KOPT-K1 (cell line): ENCODE results near the gene MDM2.
A peak's percentile ranks its signal among the peaks of the same experiment; 100 is the strongest.

Source experiments
- H3K27ac ChIP-seq: fragments of 200-600 bp; sonication (generic); 2 replicates; pipeline ENCODE4 v1.5.1; 2016; ENCODE audit warnings: antibody characterized with exemption, mild to moderate bottlenecking, low read depth, low read length; ENCODE audit not compliant: poor library complexity, severe bottlenecking
- H3K36me3 ChIP-seq: fragments of 200-600 bp; sonication (generic); 2 replicates; pipeline ENCODE4 v1.5.1; 2017; ENCODE audit warnings: antibody characterized with exemption, mild to moderate bottlenecking, low read length, moderate library complexity; ENCODE audit not compliant: insufficient read depth
- H3K9me3 ChIP-seq: fragments of 200-600 bp; sonication (generic); 2 replicates; pipeline ENCODE4 v1.5.1; 2017; ENCODE audit warnings: antibody characterized with exemption, low read length, mild to moderate bottlenecking; ENCODE audit not compliant: insufficient read depth, poor library complexity, severe bottlenecking

Gene MDM2

GRCh38 chr12:68807576-68808387, at the start of gene MDM2:
Gene MDM2 (plus strand): TSS chr12:68808177. CDS start chr12:68808478, 301 bp downstream.
- Histone ChIP-seq H3K36me3 (peaks cover 31% of the 10 kb centered on the region), H3K27ac (peak within 1 kb of the TSS; percentile 98), H3K9me3 (no peaks in the 10 kb centered on the region)

GRCh38 chr12:68759852-68760251, 48.1 kb upstream of the MDM2 start:
- Histone ChIP-seq H3K36me3 (peaks cover 63% of the 10 kb centered on the region), H3K27ac (no peak overlapping the region), H3K9me3 (no peaks in the 10 kb centered on the region)

- Histone ChIP-seq H3K36me3 (peaks cover 54% of the 10 kb centered on the region), H3K27ac (no peak overlapping the region), H3K9me3 (no peaks in the 10 kb centered on the region)
Measured at GRCh38 chr12:68760806-68761441, 47.1 kb upstream of the MDM2 start.

- Histone ChIP-seq H3K27ac (no peak overlapping the region), H3K9me3 (no peaks in the 10 kb centered on the region), H3K36me3 (peaks cover 50% of the 10 kb centered on the region)
Measured at GRCh38 chr12:68761442-68761812, 46.5 kb upstream of the MDM2 start.

- Histone ChIP-seq H3K27ac (no peak overlapping the region), H3K9me3 (no peaks in the 10 kb centered on the region), H3K36me3 (peaks cover 54% of the 10 kb centered on the region)
Measured at GRCh38 chr12:68761901-68762630, 45.9 kb upstream of the MDM2 start.

- Histone ChIP-seq H3K9me3 (no peaks in the 10 kb centered on the region), H3K36me3 (peaks cover 61% of the 10 kb centered on the region), H3K27ac (no peak overlapping the region)
Measured at GRCh38 chr12:68762691-68763090, 45.3 kb upstream of the MDM2 start.

- Histone ChIP-seq H3K9me3 (no peaks in the 10 kb centered on the region), H3K36me3 (peaks cover 44% of the 10 kb centered on the region), H3K27ac (no peak overlapping the region)
Measured at GRCh38 chr12:68765696-68766095, 42.3 kb upstream of the MDM2 start.

- Histone ChIP-seq H3K27ac (no peak overlapping the region), H3K9me3 (no peaks in the 10 kb centered on the region), H3K36me3 (peaks cover 40% of the 10 kb centered on the region)
Measured at GRCh38 chr12:68766646-68767045, 41.3 kb upstream of the MDM2 start.

GRCh38 chr12:68767191-68767590, 40.8 kb upstream of the MDM2 start:
- no peak overlapping the region for H3K27ac ChIP-seq
- H3K9me3 ChIP-seq = no peaks in the 10 kb centered on the region
- H3K36me3 ChIP-seq = peaks cover 36% of the 10 kb centered on the region

- Histone ChIP-seq H3K36me3 (peaks cover 30% of the 10 kb centered on the region), H3K27ac (no peak overlapping the region), H3K9me3 (no peaks in the 10 kb centered on the region)
Measured at GRCh38 chr12:68768431-68768939, 39.5 kb upstream of the MDM2 start.

- no peak overlapping the region for H3K27ac ChIP-seq
- no peaks in the 10 kb centered on the region for H3K9me3 ChIP-seq
- H3K36me3 ChIP-seq = peaks cover 15% of the 10 kb centered on the region
Measured at GRCh38 chr12:68769941-68770340, 38.0 kb upstream of the MDM2 start.

GRCh38 chr12:68771223-68771925, 36.6 kb upstream of the MDM2 start:
- Histone ChIP-seq H3K27ac (no peak overlapping the region), H3K9me3 (no peaks in the 10 kb centered on the region), H3K36me3 (peaks cover 14% of the 10 kb centered on the region)

GRCh38 chr12:68772714-68773113, 35.3 kb upstream of the MDM2 start:
- Histone ChIP-seq H3K9me3 (no peaks in the 10 kb centered on the region), H3K36me3 (peaks cover under 1% of the 10 kb centered on the region; the same call in 1 of the 2 replicates), H3K27ac (peak overlapping the region; percentile 46)

GRCh38 chr12:68773582-68773981, 34.4 kb upstream of the MDM2 start:
- H3K36me3 ChIP-seq = no peaks in the 10 kb centered on the region
- H3K27ac ChIP-seq = peak overlapping the region; percentile 46
- no peaks in the 10 kb centered on the region for H3K9me3 ChIP-seq
